Skeletal muscle tissue (tissue), 4 donors: ENCODE results near the gene DISP3. TPM values are rescaled to one million over a fixed set of nuclear protein-coding genes. Genes with fewer than 3 reads are reported as not detected.

Experiments used
- H3K27ac ChIP-seq: one replicate; pipeline ENCODE4 v1.7.0; 2013; ENCODE audit warnings: mild to moderate bottlenecking, low read depth, low read length, inconsistent platforms
- H3K27me3 ChIP-seq, 3 donors: one replicate each; pipeline ENCODE4 v1.7.0; 2013; ENCODE audit warnings: low read length in 3 of 3; ENCODE audit not compliant: control insufficient read depth in 3 of 3, insufficient read depth in 3 of 3
- H3K36me3 ChIP-seq, 3 donors: one replicate each; pipeline ENCODE4 v1.7.0; 2013; ENCODE audit warnings: low read length in 3 of 3; ENCODE audit not compliant: control insufficient read depth in 3 of 3, insufficient read depth in 3 of 3
- H3K4me1 ChIP-seq, 3 donors: one replicate each; pipeline ENCODE4 v1.7.0; 2013; ENCODE audit warnings: low read length in 3 of 3, mild to moderate bottlenecking in 3 of 3; ENCODE audit not compliant: control insufficient read depth in 3 of 3, insufficient read depth in 3 of 3
- H3K4me3 ChIP-seq, 3 donors: one replicate each; pipeline ENCODE4 v1.7.0; 2013; ENCODE audit warnings: low read length in 3 of 3
- H3K9ac ChIP-seq, 3 donors: one replicate each; pipeline ENCODE4 v1.7.0; 2013; ENCODE audit warnings: low read length in 3 of 3, mild to moderate bottlenecking in 3 of 3, moderate library complexity in 2 of 3, low read depth in 1 of 3
- H3K9me3 ChIP-seq, 3 donors: one replicate each; pipeline ENCODE4 v1.7.0; 2013; ENCODE audit warnings: low read length in 3 of 3; ENCODE audit not compliant: control insufficient read depth in 3 of 3
- total RNA-seq: library from RNA; depleted of rRNA; stranded (reverse); fragments of >200 nt; gene quantifications from one replicate; pipeline ENCODE4 v1.2.3, GENCODE V29; 2014
- donor health status: Osteomylitis.

The DISP3 gene
- total RNA-seq, 1 donor from 2014 or later: not detected

DNA sequence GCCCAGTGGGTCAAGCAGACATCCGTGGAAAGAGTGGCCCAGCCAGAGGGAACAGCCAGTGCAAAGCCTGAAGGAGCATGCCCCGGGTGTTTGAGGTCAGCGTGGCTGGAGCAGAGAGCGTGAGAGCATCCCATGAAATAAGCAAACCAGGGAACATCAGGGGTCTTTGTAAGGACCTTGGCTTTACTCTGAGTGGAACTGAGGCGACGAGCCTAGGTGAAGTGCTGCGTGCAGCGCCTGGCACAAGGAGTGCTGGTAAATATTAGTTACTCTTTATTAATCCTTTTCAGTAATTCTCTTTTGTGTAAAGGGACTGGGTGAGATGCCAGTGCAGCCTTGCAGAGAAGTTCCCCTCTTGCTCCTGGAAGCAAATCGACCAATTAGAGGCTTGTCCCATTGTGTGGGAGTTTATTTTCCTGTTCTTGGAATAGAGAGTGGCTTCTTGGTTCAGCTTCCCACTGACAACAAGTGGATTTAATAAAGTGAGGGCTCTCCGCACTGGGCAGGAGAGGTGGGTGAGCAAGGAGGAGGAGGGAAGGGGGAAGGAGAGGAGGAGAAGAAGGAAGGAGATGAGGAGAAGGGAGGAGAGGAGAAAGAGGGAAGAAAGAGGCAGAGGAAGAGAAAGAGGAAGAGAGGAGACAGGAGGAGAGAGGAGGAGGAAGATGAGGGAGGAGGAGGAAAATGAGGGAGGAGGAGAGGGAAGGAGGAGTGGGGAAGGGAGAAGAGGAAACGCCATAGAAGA, 37.6 kb upstream of the DISP3 start:
- H3K36me3 ChIP-seq: no peaks in the 10 kb centered on the region
- H3K9me3 ChIP-seq: no peaks in the 10 kb centered on the region
- H3K27me3 ChIP-seq: peaks cover 42 to 74% (median 59%) of the 10 kb centered on the region in 3 donors
- no peak overlapping the region for H3K27ac ChIP-seq
- H3K4me3 ChIP-seq: no peak overlapping the region
- no peaks in the 10 kb centered on the region for H3K4me1 ChIP-seq
- no peak overlapping the region for H3K9ac ChIP-seq

DNA sequence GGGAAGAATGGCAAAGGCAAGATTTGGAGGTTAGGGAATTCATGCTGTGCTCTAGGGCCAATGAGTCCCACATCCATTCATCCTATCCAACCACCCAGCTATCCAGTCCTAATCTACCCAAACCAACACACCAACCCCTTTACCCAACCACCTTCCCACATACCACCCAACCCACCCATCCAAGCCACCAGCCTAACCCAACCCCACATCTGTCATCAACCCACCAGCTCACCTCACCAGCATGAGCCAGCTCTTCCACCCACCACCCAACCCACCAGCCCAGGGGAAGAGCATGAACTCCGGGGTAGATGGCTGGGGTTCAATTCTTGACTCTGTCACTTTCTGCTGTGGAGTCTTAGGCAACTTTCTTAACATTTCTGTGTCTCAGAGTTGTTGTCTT, 35.9 kb upstream of the DISP3 start:
- peaks cover 49 to 75% (median 69%) of the 10 kb centered on the region in 3 donors for H3K27me3 ChIP-seq
- no peak overlapping the region for H3K9ac ChIP-seq

DNA sequence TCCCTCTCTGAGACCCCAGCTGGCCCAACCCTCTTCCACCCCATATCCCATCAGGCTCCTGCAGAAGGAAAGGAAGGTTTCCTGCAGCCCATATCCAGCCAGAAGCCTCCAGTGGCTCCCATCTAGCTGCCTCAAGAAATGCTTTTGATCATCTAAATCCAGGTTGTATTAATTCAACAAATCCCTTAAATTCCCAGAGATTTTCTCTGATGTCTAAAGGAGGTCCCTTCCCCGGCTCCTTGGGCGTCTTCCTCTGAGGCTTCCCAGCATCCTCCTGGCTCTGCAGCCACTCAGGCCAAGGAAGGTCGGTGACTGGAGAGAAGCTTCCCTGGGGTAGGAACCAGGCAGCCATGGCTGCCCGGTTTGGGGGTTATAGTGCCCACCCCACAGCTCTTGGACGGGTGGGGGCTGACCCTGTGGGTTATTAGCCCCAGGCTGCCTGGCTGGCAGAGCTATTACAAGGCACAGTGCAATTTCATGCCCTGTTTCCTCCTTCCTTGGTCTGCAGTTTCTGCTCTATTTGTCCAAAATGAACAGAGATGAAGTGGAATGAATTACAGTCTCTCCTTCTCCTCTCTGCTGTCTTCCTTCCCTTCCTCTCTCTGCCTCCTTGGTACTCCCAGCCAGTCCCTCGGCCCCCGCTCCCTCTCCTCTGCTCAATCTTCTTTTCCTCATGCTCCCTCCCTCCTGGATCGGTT, 34.8 kb upstream of the DISP3 start:
- Histone ChIP-seq H3K9ac (no peak overlapping the region), H3K9me3 (no peaks in the 10 kb centered on the region), H3K4me1 (no peaks in the 10 kb centered on the region), H3K4me3 (no peak overlapping the region), H3K27ac (no peak overlapping the region), H3K27me3 (peaks cover 51 to 76% (median 72%) of the 10 kb centered on the region in 3 donors), H3K36me3 (no peaks in the 10 kb centered on the region)

More for the DNA sequence above, 35.9 kb upstream of the DISP3 start:
- Histone ChIP-seq H3K9me3 (no peaks in the 10 kb centered on the region), H3K4me1 (no peaks in the 10 kb centered on the region), H3K4me3 (no peak overlapping the region), H3K36me3 (no peaks in the 10 kb centered on the region), H3K27ac (no peak overlapping the region)

DNA sequence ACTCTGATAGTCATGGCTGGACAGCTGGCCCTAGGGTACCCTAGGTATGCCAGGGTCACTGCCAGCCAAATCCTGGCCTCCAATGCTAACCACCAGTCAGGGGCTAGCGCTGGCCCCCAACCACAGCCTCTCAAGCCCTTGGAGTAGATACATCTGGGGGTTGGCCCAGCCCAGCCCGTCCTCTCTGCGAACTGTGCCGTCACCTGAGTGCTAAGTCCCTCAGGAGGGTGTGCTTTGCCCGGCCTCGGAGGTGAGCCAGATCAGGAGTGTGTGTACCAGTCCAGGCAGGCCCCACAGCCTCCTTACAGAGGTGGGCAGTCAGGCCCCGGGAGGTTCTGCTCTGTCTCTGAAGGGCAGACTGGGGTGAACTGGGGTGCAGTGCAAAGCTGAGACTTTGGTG, 34.0 kb upstream of the DISP3 start:
- no peak overlapping the region for H3K4me3 ChIP-seq
- H3K27me3 ChIP-seq: peaks cover 48 to 75% (median 71%) of the 10 kb centered on the region in 3 donors

DNA sequence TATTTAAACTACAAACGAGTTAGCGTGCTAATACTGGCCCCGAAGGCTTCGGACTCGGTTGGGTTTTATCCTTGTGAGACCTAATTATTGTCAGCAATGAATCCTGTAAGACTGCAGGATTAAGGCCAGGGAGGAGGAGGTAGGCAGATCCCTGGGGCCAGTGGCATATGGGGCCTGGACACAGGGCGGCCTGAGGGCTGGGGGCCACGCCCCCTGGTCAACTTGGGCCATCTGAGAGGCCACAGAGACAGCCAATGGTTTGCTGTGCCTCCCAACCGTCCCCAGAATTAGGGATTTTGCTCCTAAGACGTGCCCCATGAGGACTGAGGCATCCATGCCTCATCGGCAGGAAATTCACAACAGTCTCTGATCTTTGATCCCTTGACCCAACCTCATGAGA, 31.1 kb upstream of the DISP3 start:
- Histone ChIP-seq H3K36me3 (no peaks in the 10 kb centered on the region), H3K4me1 (no peaks in the 10 kb centered on the region), H3K9ac (no peak overlapping the region), H3K27me3 (peaks cover 49 to 73% (median 71%) of the 10 kb centered on the region in 3 donors), H3K9me3 (no peaks in the 10 kb centered on the region), H3K4me3 (no peak overlapping the region), H3K27ac (no peak overlapping the region)

More for the DNA sequence above, 34.0 kb upstream of the DISP3 start:
- H3K36me3 ChIP-seq: no peaks in the 10 kb centered on the region
- no peak overlapping the region for H3K27ac ChIP-seq
- no peak overlapping the region for H3K9ac ChIP-seq
- H3K4me1 ChIP-seq: no peaks in the 10 kb centered on the region
- no peaks in the 10 kb centered on the region for H3K9me3 ChIP-seq

DNA sequence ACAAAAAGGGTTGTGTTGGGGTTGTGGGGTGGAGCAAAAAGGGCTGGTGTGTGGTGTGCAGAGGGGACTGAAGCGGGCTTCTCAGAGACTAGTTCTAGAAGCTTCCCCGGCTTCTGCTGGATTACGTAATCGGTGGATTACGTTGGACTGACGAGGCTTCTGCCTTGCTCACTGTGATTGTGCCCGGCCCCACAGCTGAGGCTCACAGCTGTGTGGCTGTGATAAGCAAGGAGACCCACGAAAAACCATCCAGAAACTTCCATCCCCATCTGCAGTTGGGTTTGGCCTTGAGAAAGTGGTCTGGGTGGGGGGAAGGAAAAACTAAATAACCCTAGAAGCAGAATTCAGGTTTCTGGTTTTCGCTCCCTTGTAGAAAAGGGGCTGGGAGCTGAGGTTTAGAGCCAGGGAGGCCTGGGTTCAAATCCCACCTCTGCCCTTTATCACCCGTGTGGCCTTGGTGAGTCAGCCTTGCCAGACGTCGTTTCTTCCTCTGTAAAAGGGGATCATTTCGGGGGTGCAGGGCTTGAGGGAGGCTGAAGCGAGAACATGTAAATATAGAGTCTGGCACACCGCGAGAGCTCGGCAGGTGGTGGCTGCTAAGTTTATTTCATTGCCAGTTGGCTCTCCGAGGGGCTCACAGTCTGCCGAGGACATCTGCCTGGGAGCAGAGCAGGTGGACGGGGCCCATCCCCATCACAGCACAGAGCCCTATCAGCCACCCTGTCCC, 30.4 kb upstream of the DISP3 start:
- Histone ChIP-seq H3K36me3 (no peaks in the 10 kb centered on the region), H3K4me1 (no peaks in the 10 kb centered on the region), H3K9me3 (no peaks in the 10 kb centered on the region), H3K27ac (no peak overlapping the region), H3K4me3 (no peak overlapping the region), H3K27me3 (peaks cover 55 to 73% (median 73%) of the 10 kb centered on the region in 3 donors), H3K9ac (no peak overlapping the region)

DNA sequence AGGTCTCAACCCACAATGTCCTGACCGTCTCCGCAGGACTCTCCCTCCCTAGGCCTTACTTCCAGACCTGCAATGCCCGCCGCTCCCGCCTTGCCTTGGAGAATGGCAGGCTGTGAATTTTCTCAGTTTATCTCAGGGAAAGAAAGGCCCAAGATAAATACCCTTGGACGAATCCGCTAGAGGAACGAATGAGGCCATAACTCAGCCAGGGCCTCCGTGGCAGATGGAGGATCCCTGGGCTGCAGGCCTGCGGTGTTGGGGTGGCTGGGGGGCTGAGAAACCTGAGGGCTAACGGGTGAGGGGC, 29.9 kb upstream of the DISP3 start:
- Histone ChIP-seq H3K27ac (no peak overlapping the region), H3K27me3 (peaks cover 60 to 77% (median 74%) of the 10 kb centered on the region in 3 donors)

DNA sequence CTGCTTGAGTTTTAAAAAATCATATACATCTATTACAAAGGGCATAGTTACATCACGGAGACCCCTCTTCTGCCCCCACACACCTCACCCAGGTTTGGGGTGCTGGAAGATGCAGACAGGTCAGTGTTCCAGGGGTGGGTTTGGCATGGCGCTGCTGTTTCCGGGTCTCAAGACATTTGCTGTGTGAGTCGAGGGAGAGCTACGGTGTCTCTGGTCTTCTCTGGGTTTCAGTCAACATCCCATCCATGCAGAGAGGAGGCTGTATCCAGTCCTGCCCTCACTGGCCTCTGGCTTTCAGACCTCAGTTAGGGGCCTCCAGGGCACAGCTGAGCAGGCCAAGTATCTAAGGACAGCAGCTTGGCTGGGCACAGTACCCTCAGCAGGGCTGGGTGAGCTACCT, 28.6 kb upstream of the DISP3 start:
- Histone ChIP-seq H3K36me3 (no peaks in the 10 kb centered on the region), H3K27ac (no peak overlapping the region), H3K9ac (no peak overlapping the region), H3K4me1 (no peaks in the 10 kb centered on the region), H3K4me3 (no peak overlapping the region), H3K9me3 (no peaks in the 10 kb centered on the region), H3K27me3 (peaks cover 63 to 80% (median 78%) of the 10 kb centered on the region in 3 donors)

More for the DNA sequence above, 29.9 kb upstream of the DISP3 start:
- no peaks in the 10 kb centered on the region for H3K4me1 ChIP-seq
- H3K9ac ChIP-seq: no peak overlapping the region
- H3K9me3 ChIP-seq: no peaks in the 10 kb centered on the region
- no peak overlapping the region for H3K4me3 ChIP-seq
- no peaks in the 10 kb centered on the region for H3K36me3 ChIP-seq

DNA sequence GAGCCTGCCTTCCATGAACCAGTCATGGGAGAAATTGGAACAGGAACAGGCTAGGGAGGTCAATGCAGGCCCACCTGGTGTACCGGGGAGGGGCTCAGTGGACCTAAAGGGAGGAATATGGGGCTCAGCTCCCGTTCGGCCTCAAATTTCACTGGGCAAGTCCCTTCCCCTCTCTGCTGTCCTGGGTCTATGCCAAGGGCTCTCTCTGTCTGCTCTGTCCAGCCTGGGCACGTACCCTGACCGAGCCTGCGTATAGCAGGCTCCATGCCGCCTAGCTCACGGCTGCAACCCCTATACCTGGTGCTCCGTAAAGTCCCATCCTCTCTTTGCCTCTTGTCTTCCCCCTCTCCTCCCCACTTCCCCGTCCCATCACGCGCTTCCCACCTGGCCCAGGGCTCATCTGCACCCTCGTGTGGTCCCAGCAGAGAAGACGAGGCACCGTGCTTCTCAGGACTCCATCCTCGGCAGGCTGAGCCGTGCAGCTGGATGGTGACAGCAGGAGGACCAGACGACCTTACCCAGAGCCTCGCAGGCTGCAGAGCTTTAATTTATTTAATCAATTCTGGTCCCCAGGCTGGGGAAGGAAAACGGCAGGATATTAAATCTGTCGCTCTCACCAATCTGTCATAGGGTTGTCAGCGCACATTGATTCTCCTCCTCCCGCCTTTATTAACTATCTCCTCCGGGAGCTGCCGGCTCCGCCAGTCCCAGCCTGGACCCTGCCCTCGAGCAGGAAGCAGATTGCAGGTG, 25.0 kb upstream of the DISP3 start:
- Histone ChIP-seq H3K4me1 (no peaks in the 10 kb centered on the region), H3K27ac (no peak overlapping the region), H3K27me3 (peaks cover 72 to 85% (median 80%) of the 10 kb centered on the region in 3 donors), H3K9me3 (no peaks in the 10 kb centered on the region), H3K36me3 (no peaks in the 10 kb centered on the region), H3K4me3 (no peak overlapping the region), H3K9ac (no peak overlapping the region)
